ENCODE measurements around the gene STRN. TPM values are rescaled to one million over a fixed set of nuclear protein-coding genes. Genes with fewer than 3 reads are reported as not detected.

The STRN gene
- total and polyA plus RNA-seq, 2 of the 13 experiments (the other 11 are each of a cell fraction or from before 2014, with no cell fraction given), result 10.4 to 19.3 TPM

- no peak for TF ChIP-seq SNAPC4 (CRISPR knock-in tag; IDR thresholded peaks at IDR 0.05)
- peak; percentile 65; the same call in 1 of the 2 replicates for TF ChIP-seq RXRA (CRISPR knock-in tag; IDR thresholded peaks at IDR 0.05)
- no peak for TF ChIP-seq PRDM15 (CRISPR knock-in tag; IDR thresholded peaks at IDR 0.05)
- TF ChIP-seq ZNF567 (CRISPR knock-in tag; IDR thresholded peaks at IDR 0.05; ENCODE audit: borderline replicate concordance), result no peak
- TF ChIP-seq ZFY (CRISPR knock-in tag; IDR thresholded peaks at IDR 0.05), result no peak
- TF ChIP-seq PAXIP1 (CRISPR knock-in tag; conservative IDR thresholded peaks at IDR 0.05), result peak; percentile 34; the same call in 1 of the 2 replicates
- TF ChIP-seq ZNF142 (CRISPR knock-in tag; IDR thresholded peaks at IDR 0.05), result no peak
- no peak for TF ChIP-seq WIZ (CRISPR knock-in tag; IDR thresholded peaks at IDR 0.05)
- 0 out of 2 replicates have a peak, but pooled peaks have one; percentile 34 for TF ChIP-seq BCL3 (CRISPR knock-in tag; IDR thresholded peaks at IDR 0.05)
Measured at GRCh38 chr2:36882532-36882931, 83.8 kb downstream of the STRN start (continued).
